ENCODE data around the gene MBD3L3.
"Not testable (repeated sequence)": the region's sequence is repeated elsewhere in the genome, so short reads cannot be mapped to it uniquely, and the experiment has no call there.

Gene MBD3L3

DNA sequence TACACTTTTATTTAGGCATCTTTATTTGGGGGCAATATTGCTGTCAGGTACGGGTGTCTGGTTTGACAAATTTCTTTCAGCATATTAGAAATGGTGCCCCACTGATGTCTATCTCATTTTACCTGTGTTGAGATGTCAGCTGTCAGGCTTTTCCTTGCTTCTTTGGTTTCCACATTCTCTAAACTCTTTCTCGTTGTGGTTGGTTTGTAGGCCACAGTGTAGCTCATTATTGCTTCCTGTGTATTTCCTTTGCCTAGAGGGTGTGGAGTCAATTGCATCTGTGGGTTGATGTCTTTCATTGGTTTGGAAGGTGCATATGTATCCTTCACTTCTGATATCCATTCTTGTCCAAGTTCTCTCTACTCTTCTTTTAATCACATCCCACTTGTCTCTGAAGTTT, 1.5 kb upstream of the MBD3L3 start:
- DNase-seq = not testable (repeated sequence)

DNA sequence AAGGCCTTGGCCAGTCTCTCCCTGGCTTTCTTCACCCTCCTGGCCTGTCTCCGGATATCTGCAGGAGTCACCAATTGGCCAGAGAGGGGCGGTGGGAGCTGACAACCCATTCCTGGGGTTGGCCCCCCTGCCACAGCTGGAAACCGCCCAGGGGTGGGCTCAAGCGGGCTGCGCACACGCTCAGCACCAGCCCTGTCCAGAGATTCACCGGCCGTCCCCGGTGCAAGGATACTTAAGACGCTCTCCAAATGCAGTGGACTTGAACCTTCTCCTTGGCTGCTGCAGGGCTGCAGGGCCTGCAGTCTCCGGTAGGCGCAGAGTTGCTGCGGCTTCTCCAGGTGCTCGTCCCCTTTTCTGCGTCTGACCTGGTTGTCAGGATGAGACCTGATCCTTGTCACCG, 2.1 kb downstream of the MBD3L3 start:
- not testable (repeated sequence) for DNase-seq

DNA sequence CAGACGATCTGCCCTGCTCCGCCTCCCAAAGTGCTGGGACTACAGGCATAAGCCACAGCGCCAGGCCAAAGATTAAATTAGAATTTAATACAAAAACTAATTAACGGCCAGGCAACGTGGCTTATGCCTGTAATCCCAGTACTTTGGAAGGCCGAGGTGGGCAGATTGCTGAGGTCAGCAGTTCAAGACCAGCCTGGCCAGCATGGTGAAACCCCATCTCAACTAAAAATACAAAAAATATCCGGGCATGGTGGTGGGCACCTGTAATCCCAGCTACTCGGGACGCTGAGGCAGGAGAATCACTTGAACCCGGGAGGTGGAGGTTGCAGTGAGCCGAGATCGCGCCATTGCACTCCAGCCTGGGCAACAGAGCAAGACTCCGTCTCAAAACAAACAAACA, 2.8 kb downstream of the MBD3L3 start:
- not testable (repeated sequence) for DNase-seq

DNA sequence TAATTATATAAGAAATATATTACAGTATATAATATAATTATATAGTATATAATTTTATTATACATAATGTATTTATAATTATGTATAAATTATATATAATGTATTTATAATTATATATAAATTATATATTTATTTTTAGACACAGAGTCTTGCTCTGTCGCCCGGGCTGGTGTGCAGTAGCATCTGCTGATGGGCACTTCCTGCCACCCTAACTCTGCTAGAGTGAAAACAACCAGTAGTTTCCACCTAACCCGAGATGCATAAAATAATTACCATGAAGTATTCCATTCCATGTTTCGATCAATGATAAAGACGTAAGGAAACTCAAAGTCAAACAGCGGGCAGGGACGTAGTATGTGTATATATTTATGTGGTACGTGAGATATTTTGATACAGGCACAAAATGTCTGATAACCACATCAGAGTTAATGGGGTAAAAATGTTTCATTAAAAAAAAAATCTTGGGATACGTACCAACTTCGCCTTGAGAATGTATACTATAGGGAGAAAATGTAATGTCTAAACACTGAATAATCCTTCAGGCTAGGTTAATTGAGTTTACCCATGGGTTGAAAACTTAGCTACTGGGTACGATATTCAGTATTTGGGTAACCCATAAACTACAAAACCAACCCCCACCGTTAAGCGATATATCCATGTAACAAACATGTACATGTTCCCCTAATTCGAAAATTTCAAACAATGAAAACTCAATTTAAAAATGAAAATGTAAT, 3.7 kb downstream of the MBD3L3 start:
- not testable (repeated sequence) for DNase-seq

DNA sequence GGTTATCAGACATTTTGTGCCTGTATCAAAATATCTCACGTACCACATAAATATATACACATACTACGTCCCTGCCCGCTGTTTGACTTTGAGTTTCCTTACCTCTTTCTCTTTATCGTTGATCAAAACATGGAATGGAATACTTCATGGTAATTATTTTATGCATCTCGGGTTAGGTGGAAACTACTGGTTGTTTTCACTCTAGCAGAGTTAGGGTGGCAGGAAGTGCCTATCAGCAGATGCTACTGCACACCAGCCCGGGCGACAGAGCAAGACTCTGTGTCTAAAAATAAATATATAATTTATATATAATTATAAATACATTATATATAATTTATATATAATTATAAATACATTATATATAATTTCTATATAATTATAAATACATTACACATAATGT, 5.6 kb downstream of the MBD3L3 start:
- not testable (repeated sequence) for DNase-seq

DNA sequence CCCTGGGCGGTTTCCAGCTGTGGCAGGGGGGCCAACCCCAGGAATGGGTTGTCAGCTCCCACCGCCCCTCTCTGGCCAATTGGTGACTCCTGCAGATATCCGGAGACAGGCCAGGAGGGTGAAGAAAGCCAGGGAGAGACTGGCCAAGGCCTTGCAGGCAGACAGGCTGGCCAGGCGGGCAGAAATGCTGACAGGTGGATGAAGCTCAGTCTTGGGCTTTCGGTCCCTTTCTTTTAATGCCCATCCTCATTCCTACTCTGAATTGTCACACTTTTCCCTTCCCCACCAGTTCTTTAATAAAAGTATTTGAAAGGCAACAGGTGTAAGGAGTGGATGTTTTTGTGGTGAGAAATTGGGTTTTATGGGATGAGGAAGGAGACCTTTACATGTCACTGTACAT, 7.1 kb downstream of the MBD3L3 start:
- not testable (repeated sequence) for DNase-seq

DNA sequence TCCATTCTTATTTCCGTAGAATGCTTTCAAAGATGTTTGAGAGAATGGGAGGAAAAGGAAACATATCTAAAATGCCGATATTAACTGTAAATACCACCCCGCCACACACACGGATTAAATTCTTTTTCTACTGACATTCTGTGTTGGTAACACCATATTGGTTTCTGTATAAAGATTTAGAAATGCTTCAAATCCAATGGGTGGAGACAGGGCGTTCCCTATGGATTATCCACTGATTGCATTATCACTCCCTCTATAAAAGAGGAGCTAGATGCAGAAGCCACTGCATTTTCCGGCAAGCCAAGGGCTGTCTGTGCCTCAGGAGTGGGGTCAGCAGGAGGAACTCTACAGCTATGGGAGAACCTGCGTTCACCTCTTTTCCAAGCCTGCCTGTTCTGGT, 9.5 kb downstream of the MBD3L3 start, which contains the start of gene MBD3L2:
MBD3L2 (plus strand) TSS at position 301 of the 400 bp plus-strand sequence; CDS start at position 354, 53 bp downstream.
- not testable (repeated sequence) for DNase-seq

DNA sequence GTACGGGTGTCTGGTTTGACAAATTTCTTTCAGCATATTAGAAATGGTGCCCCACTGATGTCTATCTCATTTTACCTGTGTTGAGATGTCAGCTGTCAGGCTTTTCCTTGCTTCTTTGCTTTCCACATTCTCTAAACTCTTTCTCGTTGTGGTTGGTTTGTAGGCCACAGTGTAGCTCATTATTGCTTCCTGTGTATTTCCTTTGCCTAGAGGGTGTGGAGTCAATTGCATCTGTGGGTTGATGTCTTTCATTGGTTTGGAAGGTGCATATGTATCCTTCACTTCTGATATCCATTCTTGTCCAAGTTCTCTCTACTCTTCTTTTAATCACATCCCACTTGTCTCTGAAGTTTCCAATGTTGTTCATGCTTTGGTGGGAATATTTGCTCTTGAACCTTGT, 16.9 kb downstream of the MBD3L3 start:
- not testable (repeated sequence) for DNase-seq

DNA sequence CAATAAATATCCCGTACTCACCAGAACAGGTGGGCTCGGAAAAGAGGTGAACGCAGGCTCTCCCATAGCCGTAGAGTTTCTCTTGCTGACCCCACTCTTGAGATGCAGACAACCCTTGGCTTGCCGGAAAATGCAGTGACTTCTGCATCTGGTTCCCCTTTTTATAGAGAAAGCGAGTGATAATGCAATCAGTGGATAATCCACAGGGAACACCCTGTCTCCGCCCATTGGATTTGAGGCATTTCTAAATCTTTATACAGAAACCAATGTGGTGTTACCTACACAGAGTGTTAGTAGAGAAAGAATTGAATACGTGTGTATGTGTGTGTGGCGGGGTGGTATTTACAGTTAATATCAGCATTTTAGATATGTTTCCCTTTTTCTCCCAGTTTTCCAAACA, 18.4 kb downstream of the MBD3L3 start, which contains the start of gene MBD3L4:
MBD3L4 (minus strand) TSS at position 101 of the 400 bp plus-strand sequence; CDS start at position 66, 35 bp downstream.
- not testable (repeated sequence) for DNase-seq

DNA sequence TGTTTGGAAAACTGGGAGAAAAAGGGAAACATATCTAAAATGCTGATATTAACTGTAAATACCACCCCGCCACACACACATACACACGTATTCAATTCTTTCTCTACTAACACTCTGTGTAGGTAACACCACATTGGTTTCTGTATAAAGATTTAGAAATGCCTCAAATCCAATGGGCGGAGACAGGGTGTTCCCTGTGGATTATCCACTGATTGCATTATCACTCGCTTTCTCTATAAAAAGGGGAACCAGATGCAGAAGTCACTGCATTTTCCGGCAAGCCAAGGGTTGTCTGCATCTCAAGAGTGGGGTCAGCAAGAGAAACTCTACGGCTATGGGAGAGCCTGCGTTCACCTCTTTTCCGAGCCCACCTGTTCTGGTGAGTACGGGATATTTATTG, 28.2 kb downstream of the MBD3L3 start, which contains the start of gene MBD3L5:
MBD3L5 (plus strand) TSS at position 301 of the 400 bp plus-strand sequence; CDS start at position 335, 34 bp downstream.
- not testable (repeated sequence) for DNase-seq

DNA sequence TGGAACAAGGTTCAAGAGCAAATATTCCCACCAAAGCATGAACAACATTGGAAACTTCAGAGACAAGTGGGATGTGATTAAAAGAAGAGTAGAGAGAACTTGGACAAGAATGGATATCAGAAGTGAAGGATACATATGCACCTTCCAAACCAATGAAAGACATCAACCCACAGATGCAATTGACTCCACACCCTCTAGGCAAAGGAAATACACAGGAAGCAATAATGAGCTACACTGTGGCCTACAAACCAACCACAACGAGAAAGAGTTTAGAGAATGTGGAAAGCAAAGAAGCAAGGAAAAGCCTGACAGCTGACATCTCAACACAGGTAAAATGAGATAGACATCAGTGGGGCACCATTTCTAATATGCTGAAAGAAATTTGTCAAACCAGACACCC, 29.7 kb downstream of the MBD3L3 start:
- DNase-seq = not testable (repeated sequence)

DNA sequence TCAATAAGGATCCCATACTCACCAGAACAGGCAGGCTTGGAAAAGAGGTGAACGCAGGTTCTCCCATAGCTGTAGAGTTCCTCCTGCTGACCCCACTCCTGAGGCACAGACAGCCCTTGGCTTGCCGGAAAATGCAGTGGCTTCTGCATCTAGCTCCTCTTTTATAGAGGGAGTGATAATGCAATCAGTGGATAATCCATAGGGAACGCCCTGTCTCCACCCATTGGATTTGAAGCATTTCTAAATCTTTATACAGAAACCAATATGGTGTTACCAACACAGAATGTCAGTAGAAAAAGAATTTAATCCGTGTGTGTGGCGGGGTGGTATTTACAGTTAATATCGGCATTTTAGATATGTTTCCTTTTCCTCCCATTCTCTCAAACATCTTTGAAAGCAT, 37.1 kb downstream of the MBD3L3 start, which contains the start of gene MBD3L2B:
MBD3L2B (minus strand) TSS at position 101 of the 400 bp plus-strand sequence; CDS start at position 67, 34 bp downstream.
- not testable (repeated sequence) for DNase-seq

DNA sequence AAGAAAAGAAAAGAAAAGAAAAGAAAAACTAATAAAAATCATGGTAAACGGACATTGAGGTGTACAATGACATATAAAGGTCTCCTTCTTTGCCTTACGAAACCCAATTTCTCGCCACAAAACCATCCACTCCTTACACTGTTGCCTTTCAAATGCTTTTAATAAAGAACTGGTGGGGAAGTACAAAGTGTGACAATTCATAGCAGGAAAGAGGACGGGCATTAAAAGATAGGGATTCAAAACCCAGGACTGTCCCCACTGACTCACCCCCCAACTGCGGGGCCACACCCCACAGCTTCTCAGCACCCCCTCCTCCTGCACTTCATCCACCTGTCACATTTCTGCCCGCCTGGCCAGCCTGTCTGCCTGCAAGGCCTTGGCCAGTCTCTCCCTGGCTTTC, 39.6 kb downstream of the MBD3L3 start:
- no peak for DNase-seq

DNA sequence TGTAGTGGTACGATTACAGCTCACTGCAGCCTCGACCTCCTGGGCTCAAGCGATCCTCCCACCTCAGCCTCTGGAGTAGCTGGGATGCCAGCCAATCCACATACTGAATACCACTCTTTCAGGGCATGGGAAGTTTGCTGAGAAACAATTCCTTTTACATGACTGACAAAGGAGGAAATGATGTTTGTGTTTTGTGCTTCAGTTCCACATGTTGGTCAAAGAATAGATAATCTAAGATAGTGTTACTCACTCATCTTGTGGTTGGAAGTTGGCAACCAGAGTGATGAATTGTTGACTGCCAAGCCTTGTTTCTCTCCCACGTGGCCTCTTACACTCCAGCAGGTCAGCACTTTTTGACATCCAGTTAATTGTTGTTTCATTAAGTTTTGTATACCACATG, 44.8 kb downstream of the MBD3L3 start:
- DNase-seq = no peak

DNA sequence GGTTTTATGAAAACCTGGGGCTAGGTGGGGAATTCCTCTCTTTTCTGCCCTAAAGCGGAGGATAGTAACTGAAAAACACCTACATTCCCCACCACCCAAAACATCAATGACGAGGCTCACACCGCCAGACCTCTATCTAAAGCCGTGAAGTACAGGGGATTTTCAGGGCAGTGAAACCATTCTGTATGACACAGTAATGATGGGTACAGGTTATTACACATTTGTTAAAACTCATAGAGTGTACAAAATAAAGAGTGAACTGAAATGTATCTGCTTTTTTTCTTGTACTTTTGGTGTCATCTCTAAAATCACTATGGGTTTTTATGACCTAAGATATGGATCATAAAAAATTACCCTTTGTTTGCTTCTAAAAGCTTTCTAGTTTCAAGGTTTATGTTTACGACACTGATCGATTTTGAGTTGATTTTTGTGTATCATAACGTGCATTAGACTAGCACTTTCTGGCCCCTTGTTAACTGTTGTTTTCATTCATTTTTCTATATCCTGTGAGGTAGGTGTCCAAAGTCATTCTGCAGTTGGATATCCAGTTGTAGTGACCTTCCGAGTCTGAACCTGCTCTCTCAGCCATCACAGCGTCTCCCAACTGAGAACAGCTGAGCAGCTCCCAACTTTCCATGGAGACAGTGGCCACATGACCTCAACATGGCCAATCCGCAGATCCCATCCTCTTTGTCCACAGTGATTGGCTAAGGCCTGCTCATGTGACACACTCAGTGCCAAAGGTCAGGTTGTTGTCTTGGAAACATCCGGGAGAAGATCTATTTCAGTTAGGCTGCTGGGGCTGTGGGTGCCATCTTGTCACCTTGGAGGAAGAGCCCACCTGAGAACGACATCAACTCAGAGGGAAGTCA, 47.5 kb downstream of the MBD3L3 start:
- DNase-seq = no peak

DNA sequence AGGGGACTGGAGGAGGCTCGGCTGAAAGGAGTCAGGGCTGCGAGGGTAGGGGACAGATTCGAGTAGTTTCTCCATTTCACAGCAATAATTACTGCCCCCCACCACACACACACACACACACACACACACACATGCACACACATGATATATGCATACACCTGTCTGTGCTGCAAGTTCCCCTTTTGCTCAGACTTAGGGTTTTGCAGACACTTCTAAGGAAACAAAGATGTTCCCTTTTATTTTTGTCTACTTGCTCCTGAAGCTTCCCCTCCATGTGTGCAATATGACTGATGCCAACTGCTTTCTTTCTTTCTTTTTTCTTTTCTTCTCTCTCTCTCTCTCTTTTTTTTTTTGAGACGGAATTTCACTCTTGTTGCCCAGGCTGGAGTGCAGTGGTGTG, 50.6 kb downstream of the MBD3L3 start:
- no peak for DNase-seq

Measured in cortex of kidney (tissue), 1 donor.